DMS114 treated with DMSO at 0.1 percent for 48 hours (cell line): ENCODE results near the gene TMEM144.
"Not testable (repeated sequence)": the region's sequence is repeated elsewhere in the genome, so short reads cannot be mapped to it uniquely, and the experiment has no call there.

Experiments used
- DNase-seq: peaks from one replicate; lab custom pipeline; 2025; ENCODE audit not compliant: unreplicated experiment; lab: John Stamatoyannopoulos, UW

Gene TMEM144

DNA sequence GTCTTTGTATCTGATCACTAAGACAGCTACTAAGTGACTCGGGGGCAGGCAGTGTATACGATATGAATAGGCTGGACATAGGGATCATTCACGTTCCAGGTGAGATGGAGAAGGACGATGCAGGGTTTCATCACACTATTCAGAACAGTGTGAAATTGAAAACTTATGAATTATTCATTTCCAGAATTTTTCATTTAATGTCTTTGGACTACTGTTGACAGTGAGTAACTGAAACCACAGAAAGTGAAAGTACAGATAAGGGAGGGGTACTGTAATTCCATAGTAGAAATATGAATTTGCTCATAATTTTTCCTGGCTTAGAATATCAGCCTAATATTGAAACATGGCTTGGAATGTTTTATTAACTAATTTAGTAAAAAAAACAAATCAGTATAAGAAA, 24.4 kb downstream of the TMEM144 start:
- no peak for DNase-seq

DNA sequence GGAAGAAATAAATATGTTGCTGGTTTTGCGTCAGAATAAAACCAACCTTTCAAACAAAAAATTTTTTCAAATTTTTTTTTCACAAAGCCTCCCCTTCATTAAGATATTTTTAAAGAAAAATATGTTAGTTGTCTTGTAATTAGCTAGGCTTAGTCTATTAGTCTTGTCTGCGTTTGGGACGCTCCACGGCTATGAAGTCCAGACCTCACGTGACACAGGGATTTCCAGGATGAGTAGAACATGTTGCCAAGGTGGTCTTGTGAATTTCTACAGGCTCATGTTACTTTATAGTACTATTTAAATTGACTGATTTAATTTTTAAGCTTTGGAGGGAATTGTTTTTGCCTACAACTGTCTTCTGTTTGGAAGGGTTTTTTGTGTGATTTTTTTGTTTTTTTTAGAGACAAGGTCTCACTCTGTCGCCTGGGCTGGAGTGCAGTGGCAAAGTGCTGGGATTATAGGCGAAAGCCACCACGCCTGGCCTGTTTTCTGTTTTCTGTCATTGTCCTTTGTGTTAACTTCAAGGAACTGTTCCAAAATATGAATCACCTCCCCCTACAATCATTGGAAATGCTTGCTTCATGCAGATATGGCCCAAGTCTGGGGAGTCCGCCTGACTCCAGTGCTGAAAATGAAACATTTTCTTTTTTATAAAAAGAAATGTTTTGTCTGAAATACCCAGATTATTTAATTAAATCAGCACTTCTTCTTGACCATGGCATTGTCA, 26.2 kb downstream of the TMEM144 start:
- no peak for DNase-seq

- no peak for DNase-seq
Measured at GRCh38 chr4:158238575-158238974, 28.3 kb downstream of the TMEM144 start.

DNA sequence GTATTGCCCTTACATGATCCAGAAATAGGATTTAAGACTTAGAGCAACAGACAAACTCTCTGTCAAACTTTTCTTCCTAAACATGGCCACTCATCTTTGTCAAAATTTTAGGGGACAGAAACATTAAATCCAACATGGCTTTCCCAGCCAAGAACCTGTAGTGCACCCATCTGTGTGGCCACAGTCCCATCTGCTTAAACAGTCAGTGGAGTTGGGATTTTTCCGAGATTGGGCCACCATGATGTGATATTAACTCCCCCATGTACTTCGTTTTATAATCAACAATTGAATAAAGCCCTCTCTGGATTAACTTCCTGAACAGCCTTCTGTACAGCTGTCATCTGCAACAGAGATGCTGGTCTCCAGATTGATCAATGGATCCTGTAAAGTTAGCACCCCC, 28.9 kb downstream of the TMEM144 start:
- DNase-seq: no peak

DNA sequence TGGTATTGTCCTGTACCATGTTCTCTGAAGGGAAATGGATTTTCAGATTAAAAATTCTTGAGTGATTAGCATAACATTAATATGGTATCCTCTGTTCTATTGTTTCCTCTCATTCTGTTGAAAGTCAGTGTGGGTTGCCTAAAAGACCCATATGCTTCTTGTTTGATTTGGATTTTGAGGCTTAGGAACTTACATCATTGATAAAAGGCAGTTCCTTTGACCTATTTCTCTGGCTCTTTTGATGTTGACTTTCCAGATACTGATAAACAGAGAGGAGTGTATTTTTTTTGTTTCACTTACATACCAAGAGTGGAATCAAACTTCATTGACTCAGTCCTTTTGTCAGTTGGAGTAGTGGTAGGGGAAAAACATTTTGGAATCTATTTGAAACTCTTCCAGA, 32.8 kb downstream of the TMEM144 start:
- no peak for DNase-seq

- DNase-seq: no peak
Measured at GRCh38 chr4:158250321-158250720, 40.0 kb downstream of the TMEM144 start.

DNA sequence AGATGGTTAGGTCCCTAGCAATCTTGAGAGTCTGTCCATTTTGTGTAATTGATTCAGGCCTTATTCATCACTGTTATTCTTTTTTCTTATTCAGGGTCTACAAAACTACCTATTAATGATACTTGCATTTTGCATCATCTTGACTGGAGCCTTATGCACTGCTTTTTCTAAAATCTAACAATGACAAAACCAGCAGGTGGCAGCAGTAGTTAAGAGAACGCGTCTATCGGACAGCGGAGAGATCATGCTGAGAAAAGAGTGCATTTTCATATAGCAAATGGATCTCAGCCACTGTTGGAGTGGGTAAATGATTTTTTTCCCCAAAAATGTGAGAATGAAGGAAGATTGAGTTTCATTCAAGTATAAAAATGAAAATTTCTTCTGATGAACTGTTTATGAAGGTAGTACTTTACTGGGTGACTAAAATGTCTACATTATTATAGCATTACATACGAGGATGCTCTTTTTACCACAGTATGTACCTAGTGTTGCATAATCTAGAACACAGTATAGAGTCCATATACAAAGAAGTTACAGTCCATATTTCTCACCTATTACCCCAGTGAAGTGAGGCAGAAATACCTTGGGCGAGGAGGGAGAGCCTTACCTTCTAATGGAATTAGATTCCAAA, 43.2 kb downstream of the TMEM144 start:
- DNase-seq: peak; percentile 55

- no peak for DNase-seq
Measured at GRCh38 chr4:158254292-158254691, 44.0 kb downstream of the TMEM144 start.

DNA sequence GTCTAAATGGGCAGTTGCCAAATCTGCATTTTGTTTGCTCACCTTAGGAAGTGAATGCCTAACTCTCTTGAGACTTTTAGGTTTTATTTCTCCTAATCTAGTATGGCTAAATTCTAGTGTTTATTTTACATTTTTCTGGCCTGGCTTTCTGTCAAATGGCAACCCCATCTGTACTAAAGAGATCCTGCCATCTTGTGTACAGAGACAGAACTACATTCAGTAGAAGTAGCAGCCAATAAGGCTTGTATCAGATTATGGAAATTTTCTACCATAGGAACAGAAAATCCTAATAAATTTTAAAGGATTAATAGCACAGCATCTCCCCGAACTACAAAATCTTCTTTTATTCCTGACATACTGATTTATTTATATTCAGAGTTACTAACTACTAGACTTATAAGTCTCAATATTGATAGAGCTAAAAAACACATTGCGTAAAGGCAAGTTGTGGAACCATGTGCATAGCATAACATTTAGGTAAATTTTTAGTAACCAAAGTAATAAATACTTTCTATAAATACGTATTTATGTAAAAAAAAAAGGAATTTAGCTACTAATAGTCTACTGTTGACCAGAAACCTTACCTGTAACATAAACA, 45.5 kb downstream of the TMEM144 start:
- DNase-seq: peak; percentile 39

GRCh38 chr4:158259955-158260575, 49.8 kb downstream of the TMEM144 start:
- DNase-seq: peak; percentile 28

GRCh38 chr4:158261480-158261879, 51.2 kb downstream of the TMEM144 start:
- no peak for DNase-seq

DNA sequence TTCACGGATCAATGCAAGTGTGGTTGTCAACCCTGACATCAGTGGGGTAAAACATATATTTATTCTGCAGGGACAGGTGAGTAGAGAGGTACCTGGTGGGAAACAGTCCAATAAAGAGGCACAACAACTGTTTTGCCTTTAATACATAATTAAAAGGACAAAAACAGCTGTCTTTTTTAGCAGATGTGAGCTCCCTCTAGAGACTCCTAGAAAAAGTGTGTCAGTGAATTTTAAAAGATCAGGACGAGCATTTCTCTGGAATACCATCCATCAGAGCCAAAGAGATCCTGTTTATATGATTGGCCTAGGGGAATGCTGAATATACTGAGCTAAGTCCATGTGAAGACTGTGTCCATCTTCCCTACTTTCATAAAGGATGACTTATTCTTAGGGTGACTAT, 58.3 kb downstream of the TMEM144 start:
- no peak for DNase-seq

- DNase-seq: no peak
Measured at GRCh38 chr4:158274636-158275035, 64.3 kb downstream of the TMEM144 start.

GRCh38 chr4:158277558-158277957, 67.3 kb downstream of the TMEM144 start:
- DNase-seq: no peak

DNA sequence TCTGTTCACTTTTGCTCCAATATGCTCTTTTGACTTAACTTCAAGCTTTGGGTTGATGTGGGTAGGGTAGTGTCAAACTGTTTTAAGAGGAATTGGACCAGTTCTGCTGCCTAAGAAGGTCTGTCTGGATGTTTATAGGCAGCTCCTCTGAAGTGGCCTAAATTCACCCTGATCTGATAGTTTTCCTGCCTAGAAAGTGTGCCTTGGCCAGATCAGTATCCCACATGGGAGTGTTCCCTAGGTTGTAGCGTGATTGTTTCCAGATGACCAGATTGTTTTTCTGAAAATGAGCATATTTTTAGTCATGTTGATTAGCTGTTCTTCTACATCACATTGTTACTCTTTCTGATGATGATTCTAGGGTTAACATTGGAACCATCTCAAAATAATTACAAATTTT, 68.8 kb downstream of the TMEM144 start:
- DNase-seq: not testable (repeated sequence)

DNA sequence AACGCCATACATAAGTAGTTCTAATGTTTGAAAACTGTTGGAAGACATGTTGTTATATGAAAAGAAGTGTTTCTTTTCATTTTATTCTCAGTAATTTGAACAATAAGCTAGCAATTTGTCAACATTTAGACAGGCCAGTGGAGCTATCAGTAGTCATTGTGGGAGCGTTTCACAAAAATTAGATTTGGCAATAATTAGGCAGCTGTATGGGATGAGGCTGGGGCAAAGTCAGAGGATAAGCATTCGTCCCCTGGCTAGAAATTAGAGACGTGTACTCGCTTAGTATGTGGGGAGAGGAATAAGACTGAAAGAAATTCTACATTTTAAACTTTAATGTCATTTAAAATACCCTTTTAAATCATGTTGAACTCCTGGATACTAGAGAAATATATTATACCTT, 70.6 kb downstream of the TMEM144 start:
- no peak for DNase-seq

DNA sequence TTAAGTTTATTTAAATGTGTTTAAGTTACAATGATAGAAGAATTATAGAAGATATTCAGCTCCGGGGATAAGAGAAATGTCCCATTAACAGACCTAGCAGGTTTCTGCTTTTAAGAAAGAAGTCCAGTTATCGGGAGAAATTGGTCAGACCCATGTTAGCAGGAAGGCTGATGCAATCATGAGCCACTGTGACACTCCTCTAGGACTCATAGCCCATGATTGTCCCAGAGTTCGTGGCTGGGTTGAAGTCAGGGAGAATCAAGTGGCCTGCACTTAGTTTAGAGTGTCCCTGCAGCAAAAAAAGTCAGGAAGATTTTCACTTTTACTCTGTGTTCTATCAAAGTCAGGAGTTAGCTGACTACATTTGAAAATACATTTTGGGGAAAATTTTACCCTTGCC, 72.0 kb downstream of the TMEM144 start:
- no peak for DNase-seq

DNA sequence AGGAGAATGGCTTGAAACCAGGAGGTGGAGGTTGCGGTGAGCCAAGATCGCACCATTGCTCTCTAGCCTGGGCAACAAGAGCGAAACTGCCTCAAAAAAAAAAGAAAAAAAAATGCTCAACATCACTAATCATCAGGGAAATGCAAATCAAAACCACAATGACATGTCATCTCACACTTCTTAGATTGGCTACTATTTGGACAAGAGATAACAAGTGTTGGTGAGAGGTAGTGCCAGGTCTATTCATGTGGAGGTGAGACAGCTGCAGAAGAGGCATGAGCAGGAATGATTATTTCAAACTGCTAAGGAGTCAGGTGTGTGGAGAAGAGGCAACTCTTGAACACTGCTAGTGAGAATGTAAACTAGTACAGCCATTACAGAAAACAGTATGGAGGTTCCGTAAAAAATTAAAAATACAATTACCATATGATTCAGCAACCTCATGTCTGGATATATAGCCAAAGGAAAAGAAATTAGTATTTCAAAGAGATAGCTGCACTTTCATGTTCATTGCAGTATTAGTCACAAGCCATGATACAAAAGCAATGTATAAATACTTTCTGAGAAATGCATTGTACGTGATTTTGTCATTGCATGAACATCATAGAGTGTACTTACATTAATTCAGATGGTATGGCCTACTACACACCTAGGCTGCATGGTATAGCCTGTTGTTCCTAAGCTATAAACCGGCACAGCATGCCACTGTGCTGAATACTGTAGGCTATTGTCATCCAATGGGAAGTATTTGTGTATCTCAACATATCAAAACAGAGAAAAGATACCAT, 75.3 kb downstream of the TMEM144 start:
- no peak for DNase-seq

DNA sequence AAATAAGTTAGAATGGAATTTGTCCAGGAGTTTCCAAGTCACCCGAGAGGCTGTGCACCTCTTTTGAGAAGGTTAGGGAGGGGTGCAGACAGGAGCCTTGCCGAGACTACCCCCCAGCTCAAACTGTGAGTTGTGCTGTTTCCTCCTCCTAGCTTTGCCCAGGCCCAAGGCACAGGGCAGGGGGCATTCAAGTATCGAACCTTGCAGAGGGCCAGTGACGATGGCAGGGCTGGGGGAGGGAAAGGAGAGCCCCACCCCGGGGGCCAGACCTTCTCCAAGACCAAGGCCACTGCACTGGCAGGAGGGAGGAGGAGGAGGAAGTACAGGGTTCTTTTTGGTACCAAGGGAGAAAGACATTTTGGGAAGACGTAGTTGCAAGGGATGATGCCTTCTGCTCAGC, 80.6 kb downstream of the TMEM144 start:
- DNase-seq: no peak

- no peak for DNase-seq
Measured at GRCh38 chr4:158291334-158292055, 81.2 kb downstream of the TMEM144 start.

DNA sequence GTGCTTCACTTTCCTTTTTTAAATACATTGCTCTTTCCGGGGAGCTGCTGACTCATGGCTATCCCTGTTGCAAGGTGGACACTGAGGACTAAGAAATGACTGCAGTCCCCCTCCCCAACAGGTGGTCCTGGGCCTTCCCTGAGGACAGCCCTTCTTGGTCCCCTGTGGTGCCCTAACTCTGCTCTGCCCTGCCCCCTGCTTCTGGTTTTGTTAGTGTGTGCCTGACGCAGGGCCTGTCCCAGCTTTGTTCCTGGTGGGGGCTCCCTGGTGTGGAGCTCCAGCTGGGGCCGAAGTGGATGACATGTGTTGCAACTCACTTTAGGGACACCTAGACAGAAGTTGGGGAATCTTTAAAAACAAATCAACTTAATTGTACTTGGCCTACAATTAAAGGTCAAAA, 81.9 kb downstream of the TMEM144 start:
- DNase-seq: no peak
